T-helper 1 cell treated with Interleukin-12 subunit alpha and Interleukin-12 subunit beta and Interleukin-4 antibody, amounts not matched to agents 30 ng/mL and 1 ng/mL, for 36 hours (primary cell): Measurements from ENCODE around the gene SH2D2A. TPM values are rescaled to one million over a fixed set of nuclear protein-coding genes. Genes with fewer than 3 reads are reported as not detected.
"Not testable (repeated sequence)": the region's sequence is repeated elsewhere in the genome, so short reads cannot be mapped to it uniquely, and the experiment has no call there.

Source experiments
- intact Hi-C: fragments of 100-400 bp; cut with micrococcal nuclease; formaldehyde crosslinking; loops from one replicate; pipeline ENCODE4 v1.15.1; 2024
- total RNA-seq: library from RNA; stranded (reverse); gene quantifications from 2 replicates; pipeline ENCODE4 v1.2.3, GENCODE V29; 2022

SH2D2A gene
- total RNA-seq, 1 donor from 2014 or later, result 234 TPM

DNA sequence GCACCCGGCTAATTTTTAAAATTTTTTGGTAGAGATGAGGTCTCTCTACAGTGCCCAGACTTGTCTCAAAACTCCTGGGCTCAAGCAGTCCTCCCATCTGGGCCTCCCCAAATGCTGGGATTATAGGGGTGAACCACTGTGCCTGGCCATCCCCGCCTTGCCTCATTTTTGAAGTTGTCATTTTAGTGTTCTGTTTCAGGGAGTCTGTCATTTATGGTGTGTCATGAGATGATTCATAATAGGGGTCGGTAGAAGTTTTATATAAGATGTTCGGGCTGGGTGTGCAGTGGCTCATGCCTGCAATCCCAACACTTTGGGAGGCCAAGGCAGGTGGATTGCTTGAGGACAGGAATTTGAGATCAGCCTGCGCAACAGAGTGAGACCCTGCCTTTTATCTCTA lies 40.8 kb downstream of the SH2D2A start:
- intact Hi-C loops, result no loop called here

DNA sequence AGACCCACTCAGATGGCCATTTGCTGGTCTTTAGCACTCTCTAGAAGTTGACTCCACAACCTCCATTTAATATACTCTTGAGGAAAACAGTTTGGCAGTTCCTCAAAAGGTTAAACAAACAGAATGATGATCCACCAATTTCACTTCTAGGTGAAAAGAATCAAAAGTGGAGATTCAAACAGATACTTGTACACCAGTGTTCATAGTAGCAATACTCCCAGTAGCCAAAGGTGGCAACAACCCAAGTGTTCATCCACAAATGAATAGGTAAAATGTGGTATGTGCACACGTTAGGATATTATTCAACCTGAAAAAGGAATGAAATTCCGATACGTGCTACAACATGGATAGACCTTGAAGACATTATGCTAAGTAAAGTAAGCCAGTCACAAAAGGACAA lies 43.0 kb downstream of the SH2D2A start:
- intact Hi-C loops, result no loop called here

DNA sequence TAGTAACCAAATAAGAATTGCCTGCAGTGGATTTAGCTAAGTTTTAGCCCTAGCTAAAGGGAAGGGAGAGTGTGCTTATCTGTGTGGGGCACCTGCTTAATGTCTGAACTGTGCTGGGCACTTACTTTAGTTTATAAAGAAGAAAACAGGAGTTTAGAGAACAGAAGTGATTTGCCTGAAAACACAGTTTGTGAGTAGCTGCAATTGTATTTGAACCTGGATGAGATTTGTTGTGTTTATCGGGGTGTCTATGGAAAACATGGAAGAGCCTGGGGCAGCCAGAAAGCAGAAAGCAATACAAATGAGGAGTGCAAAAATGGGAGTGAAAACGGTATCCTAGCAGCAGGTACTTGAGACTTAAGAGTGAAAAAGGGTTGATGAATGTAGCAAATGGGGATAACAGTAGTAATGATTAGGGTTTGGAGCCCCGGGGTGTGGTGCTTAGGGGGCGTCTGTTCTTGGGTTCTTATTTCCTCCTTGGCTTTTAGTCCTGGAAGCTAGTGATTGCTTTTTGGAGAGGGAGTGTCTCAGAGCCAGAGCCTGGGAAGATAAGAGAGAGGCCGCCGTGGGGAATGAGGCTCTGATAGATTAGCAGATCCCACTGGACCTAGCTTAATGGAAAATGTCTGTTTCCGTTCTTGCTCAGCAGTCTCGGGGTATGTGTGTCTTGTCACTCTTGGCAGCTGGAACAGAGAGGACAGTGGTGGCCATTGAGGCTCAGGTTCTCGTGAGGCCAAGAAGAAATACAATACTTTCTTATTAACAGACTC lies 43.7 kb downstream of the SH2D2A start:
- intact Hi-C loops, result no loop called here

DNA sequence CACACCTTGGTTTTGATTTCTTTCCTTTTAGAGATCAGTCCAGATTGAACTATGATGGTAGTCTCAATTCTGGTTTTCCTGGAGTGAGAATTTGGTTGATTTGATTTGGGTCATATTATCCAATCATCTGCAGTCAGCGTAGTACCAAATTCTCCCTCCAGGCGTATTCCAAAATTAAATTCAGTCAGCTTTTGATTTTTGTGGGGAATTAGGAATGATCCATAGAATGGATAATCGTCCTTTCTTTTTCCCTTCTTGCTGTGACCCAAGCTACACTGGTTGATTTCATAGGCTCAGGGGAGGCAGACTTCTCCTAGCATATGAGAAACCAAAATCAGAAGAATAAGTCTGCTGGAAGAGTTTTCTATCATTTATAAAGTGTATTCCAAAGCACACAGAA lies 44.4 kb downstream of the SH2D2A start:
- intact Hi-C loops, result no loop called here

DNA sequence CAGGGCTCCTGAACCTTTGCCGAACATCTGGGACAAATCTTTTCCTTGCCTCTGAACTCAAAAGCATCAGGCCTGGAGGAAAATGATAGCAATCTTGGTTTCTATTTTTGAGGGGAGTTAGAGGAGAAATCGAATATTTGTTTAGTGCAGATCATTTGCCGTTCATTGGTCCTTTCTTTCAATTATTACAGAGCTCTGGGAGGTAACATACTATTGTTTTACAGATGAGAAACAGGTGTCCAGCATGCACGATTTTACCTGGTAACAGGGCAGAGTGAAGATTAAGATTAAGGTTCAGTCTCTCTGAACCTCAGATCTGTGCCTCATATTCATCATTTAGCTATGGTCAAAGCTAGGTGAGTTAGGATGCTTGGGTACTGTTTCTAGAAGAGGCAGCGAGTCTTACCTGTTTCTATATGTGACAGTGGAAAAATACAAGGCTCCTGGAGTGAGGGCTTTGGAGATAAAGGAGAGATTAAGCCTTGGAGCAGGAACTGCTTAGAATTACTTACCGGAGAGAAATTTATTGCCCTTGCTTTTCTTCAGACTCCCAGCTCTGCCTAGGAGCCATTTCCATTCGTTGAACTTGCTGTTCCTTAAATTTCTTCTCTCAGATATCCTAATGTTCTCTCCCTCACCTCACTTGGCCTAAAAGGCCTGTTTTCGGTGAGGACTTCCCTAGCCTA lies 47.9 kb downstream of the SH2D2A start:
- intact Hi-C loops, result loop anchor here (1.0 kb wide), 1 partner anchor 144 kb away; no protein-coding TSS in a partner anchor

DNA sequence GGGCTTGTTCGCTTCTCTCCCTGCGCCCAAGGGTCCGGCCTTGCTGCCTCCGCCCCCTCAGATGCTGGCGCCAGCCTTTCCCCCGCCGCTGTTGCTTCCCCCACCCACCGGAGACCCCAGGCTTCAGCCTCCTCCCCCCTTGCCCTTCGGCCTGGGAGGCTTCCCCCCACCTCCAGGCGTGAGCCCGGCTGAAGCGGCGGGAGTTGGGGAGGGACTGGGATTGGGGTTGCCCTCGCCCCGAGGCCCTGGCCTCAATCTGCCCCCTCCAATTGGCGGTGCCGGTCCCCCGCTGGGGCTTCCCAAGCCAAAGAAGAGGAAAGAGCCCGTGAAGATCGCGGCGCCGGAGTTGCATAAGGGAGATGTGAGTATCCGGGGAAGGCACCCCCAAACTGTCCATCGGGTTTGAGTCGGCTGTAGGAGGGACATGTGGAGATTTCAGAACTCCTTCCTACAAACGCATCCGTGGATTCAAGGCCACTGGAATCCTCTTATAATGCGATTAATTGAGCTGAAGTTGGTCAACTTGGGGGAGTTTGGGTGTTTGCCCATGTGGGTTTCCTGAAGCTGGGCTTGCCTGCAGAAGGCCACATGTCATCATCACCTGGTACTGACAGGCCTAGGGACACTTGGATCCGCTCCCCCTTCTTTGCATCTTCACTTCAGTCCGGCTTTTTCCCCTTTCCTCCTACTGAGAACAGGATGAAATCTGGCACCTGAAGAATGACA lies 48.6 kb downstream of the SH2D2A start:
- intact Hi-C loops, result loop anchor here (1.0 to 2.0 kb wide), 13 partner anchors 17 to 714 kb away; partner anchors contain the start of genes CCT3, ETV3, GPATCH4 and HDGF

DNA sequence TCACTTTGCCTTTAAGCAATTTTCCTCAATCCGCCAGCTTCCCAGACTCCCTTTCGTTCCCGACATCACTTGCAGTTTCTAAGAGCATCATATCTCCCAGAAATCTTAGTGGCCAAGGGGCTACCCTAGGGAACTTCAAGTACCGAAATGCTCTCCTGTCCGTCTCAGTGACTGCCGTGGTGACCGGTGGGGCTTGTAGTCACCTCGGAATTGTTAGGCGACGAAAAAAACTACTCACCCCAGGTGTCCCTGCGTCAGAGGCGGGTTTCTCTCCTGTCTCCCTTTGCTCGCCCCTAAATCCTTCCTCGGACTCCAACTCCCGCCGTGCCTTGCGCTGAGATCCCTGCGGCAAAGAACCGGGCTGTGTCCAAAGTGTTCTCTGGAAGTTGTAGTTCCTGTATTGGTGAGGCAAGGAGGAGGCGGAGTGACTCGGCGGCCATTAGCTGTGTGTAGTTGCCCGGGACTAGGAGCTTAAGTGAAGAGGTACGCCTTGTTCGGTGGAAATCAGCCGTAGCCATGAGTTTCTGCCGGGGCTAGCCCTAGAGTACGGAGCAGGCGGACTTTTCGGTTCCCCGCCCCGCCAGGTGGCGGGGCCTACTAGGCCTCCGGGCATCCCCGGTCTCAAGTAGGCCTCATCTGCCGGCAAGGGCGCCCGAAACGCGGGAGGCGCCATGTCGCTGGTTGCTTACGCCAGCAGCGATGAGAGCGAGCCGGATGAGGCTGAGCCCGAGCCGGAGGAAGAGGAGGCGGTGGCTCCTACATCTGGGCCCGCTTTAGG lies 49.4 kb downstream of the SH2D2A start, which contains the start of gene PRCC:
PRCC (plus strand) TSS at position 435 of the 778 bp plus-strand sequence; CDS start at position 672, 237 bp downstream.
- intact Hi-C loops, result loop anchor here (1.0 to 2.0 kb wide), 12 partner anchors 16 to 713 kb away; partner anchors contain the start of genes CCT3, ETV3, GPATCH4 and HDGF

DNA sequence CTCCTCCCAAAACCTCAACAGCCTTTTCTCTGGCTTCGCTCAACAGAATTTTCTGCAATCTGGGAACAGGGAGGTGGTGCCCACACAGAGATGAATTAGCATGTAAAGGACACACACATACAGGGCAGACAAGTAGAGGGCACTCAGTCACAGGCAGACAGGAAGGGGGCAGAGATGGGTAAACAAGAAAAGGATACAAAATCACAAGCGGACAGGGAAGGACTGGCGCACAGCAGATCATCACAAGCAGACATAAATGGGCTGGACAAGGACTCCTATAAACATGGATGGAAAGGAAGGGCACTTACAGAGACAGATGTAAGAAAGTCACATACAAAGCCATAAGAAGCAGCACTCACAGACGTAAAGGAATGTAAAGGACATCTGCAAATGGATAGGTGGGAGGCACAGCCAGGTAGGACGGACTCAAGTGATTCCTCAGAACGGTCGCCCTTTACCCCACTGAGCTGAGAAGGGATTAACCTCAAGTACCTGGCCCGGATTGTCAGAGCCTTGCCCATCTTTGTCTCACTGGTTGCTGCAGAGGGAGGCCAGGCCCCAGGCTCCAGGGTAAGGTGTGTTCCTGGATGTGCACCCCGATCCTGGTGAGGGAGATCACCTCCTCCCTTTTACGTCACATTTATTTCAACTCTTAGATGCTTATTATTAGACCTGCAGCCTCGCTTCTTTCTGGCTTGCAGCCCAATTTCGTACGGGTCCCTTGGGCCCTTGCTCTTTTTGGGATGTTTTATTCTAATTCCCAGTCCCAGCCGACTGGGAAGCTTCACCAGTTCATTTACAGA lies 50.1 kb downstream of the SH2D2A start:
- intact Hi-C loops, result loop anchor here (1.0 to 2.0 kb wide), 12 partner anchors 15 to 712 kb away; partner anchors contain the start of genes CCT3, ETV3, GPATCH4 and HDGF

DNA sequence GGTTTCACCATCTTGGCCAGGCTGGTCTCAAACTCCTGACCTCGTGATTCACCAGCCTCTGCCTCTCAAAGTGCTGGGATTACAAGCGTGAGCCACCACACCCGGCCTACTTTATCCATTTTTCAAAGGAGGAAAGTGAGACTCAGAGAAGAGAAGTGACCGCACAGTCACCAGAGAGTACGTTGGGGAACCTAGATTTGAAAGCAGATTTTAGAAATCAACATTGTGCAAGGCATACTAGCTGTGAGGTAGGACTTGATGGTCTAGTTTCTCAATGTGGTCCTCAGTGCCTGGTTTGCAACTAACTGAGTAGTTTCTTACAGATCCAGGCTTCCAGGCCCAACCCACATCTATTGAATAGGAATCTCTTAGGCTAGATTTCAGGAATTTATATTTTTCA lies 51.0 kb downstream of the SH2D2A start:
- intact Hi-C loops, result loop anchor here (2.0 kb wide), 2 partner anchors 77 to 309 kb away; no protein-coding TSS in a partner anchor

DNA sequence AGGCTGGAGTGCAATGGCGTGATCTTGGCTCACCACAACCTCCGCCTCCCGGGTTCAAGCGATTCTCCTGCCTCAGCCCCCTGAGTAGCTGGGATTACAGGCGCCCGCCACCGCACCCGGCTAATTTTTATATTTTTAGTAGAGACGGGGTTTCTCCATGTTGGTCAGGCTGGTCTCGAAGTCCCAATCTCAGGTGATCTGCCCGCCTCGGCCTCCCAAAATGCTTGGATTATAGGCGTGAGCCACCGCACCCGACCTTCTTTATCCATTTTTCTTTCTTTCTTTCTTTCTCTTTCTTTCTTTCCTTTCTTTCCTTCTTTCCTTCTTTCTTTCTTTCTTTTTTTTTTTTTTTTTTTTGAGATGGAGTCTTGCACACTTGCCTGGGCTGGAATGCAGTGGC lies 51.5 kb downstream of the SH2D2A start:
- intact Hi-C loops, result not testable (repeated sequence)

DNA sequence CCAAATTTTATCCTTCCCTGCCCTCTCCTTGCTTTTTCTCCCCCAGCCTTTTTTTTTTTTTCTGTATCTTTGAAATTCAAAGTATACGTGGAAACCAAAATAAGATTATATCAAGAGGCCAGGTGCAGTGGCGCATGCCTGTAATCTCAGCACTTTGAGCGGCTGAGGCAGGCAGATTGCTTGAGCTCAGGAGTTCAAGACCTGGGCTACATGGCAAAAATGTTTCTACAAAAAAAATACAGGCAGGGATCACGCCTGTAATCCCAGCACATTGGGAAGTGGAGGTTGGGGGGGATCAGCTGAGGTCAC lies 55.9 kb downstream of the SH2D2A start:
- intact Hi-C loops, result no loop called here

DNA sequence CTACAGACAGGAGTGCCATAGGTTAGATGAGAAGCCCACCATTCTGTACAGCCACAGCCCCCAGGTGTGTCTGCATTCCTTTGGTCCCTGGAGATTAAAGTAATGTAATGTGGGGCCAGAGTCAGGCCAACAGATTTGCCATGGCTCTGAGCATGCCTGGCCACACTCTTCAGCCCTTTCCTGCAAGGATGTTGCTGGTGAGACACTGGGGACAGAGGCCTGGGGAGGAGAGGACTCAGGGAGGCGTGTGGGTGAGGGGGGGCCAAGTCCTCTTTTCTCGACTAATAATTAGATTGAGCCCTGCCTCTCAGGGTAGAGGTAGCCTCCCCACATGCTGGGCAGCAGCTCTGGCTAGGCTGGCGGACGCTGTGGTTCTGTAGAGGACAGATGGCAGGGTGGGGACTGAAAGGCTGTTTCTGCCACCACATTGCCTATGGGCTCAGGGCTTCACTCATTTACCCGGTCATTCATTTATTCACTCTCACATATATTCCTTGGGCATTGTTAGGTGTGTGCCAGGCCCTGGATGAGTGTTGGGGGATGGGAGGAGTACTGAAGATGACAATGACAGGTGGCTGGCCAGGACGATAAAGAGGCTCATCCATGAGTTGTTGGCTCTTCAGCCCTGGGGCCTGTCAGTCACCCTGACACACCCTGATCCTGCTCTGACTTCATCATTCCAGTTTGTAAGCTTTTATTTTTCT lies 56.4 kb downstream of the SH2D2A start:
- intact Hi-C loops, result no loop called here

DNA sequence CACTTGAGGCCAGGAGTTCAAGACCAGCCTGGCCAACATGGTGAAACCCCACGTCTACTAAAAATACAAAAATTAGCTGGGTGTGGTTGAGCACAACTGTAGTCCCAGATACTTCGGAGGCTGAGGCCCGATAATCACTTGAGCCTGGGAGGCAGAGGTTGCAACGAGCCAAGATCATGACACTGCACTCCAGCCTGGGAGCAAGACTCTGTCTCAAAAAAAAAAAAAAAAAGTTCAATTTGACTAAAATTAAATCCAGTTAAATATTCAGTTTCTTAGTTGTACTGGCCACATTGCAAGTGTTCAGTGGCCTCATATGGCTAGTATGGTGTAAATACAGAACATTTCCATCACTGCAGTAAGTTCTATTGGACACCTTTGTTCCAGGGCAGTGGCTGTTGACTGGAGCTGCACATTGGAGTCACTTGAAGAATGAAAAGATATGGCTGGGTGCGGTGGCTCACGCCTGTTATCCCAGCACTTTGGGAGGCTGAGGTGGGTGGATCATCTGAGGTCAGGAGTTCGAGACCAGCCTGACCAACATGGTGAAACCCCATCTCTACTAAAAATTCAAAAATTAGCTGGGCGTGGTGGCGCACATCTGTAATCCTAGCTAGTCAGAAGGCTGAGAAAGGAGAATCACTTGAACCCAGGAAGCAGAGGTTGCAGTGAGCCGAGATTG lies 58.9 kb downstream of the SH2D2A start:
- intact Hi-C loops, result not testable (repeated sequence)

DNA sequence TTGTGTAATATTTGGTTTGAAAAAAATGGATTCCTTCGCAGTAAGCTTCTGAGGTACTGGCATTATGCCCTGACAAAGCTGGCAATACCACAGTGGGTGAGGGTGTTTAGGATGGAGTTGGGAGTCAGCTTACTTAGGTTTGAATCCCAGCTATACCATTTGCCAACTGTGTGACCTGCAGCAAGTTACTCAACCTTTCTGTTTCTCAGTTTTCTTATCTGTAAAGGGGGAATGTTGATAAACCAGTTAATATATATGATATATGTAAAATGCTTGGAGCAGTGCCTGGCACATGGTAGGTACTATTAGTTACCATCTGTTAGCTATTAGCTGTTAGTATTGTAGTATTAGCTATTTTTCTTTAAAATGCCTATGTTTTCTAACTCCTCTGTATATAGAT lies 60.3 kb downstream of the SH2D2A start:
- intact Hi-C loops, result no loop called here

Other genes starting within 250 kb of the SH2D2A start
- gene IQGAP3, start 244.3 kb downstream of the SH2D2A start, total RNA-seq, result 9.6 and 11.6 TPM in 2 replicates
- 2.8 and 3.1 TPM in 2 replicates for gene TTC24, start 237.1 kb downstream of the SH2D2A start, total RNA-seq
- gene NAXE, start 225.1 kb downstream of the SH2D2A start, total RNA-seq, result 58.2 and 61.7 TPM in 2 replicates
- gene GPATCH4, start 215.4 kb downstream of the SH2D2A start, total RNA-seq, result 45.4 and 46.6 TPM in 2 replicates
- not detected in 2 replicates for gene HAPLN2, start 197.4 kb downstream of the SH2D2A start, total RNA-seq
- not detected in 2 replicates for gene BCAN, start 174.7 kb downstream of the SH2D2A start, total RNA-seq
- gene NES, start 139.4 kb downstream of the SH2D2A start, total RNA-seq, result 0.07 and 0.12 TPM in 2 replicates
- 1.7 and 1.8 TPM in 2 replicates for gene CRABP2, start 111.3 kb downstream of the SH2D2A start, total RNA-seq
- 30.6 and 35.8 TPM in 2 replicates for gene METTL25B, start 88.4 kb downstream of the SH2D2A start, total RNA-seq
- gene ISG20L2, start 88.1 kb downstream of the SH2D2A start, total RNA-seq, result 55.7 and 59.7 TPM in 2 replicates
- gene MRPL24, start 75.8 kb downstream of the SH2D2A start, total RNA-seq, result 61.0 and 67.4 TPM in 2 replicates
- gene HDGF, start 65.2 kb downstream of the SH2D2A start, total RNA-seq, result 248 and 260 TPM in 2 replicates
- 90.1 and 91.3 TPM in 2 replicates for gene PRCC, start 49.3 kb downstream of the SH2D2A start, total RNA-seq
- gene INSRR, start 42.3 kb upstream of the SH2D2A start, total RNA-seq, result 0.63 and 0.81 TPM in 2 replicates
- gene NTRK1, start 44.0 kb upstream of the SH2D2A start, total RNA-seq, result 13.5 and 13.8 TPM in 2 replicates
- 0.12 and 0.29 TPM in 2 replicates for gene PEAR1, start 76.9 kb upstream of the SH2D2A start, total RNA-seq
- not detected in 2 replicates for gene LRRC71, start 103.8 kb upstream of the SH2D2A start, total RNA-seq
- 28.6 and 30.4 TPM in 2 replicates for gene ARHGEF11, start 228.9 kb upstream of the SH2D2A start, total RNA-seq